ENCODE measurements around the gene GPC4. TPM values are rescaled to one million over a fixed set of nuclear protein-coding genes. Genes with fewer than 3 reads are reported as not detected.
A peak's percentile ranks its signal among the peaks of the same experiment; 100 is the strongest.
"Not testable (repeated sequence)": the region's sequence is repeated elsewhere in the genome, so short reads cannot be mapped to it uniquely, and the experiment has no call there.

GPC4 gene
- polyA plus RNA-seq, 2 of the 4 experiments (the other 2 are of a cell fraction) = 0.01 to 0.03 TPM

GRCh38 chrX:133330956-133331355 is 84.3 kb downstream of the GPC4 start (continued):
- TF ChIP-seq MAZ (IDR thresholded peaks at IDR 0.05; ENCODE audit: borderline replicate concordance, low read depth, low read length) (no peak), JUN (IDR thresholded peaks at IDR 0.05) (no peak)

GRCh38 chrX:133325422-133325821 is 89.9 kb downstream of the GPC4 start:
- ChIA-PET CTCF (interaction anchor here (1.5 kb wide), 1 partner anchor 9 kb away, joined by 4 read pairs; no protein-coding TSS in a partner anchor), POLR2A (no interaction called here)
- TF ChIP-seq CTCF (IDR thresholded peaks at IDR 0.05) (no peak), CBX8 (IDR thresholded peaks at IDR 0.05) (no peak), GATA3 (IDR thresholded peaks at IDR 0.05; ENCODE audit: borderline replicate concordance) (no peak), TFCP2L1 (CRISPR knock-in tag; IDR thresholded peaks at IDR 0.05) (no peak), CHD4 (IDR thresholded peaks at IDR 0.05; ENCODE audit: borderline replicate concordance) (no peak), EHF (CRISPR knock-in tag; IDR thresholded peaks at IDR 0.05) (no peak), HMGXB4 (CRISPR knock-in tag; IDR thresholded peaks at IDR 0.05; ENCODE audit: borderline replicate concordance) (no peak), BCL3 (IDR thresholded peaks at IDR 0.05) (no peak), ZSCAN20 (CRISPR knock-in tag; IDR thresholded peaks at IDR 0.05) (no peak), NFE2L2 (conservative IDR thresholded peaks at IDR 0.05; ENCODE audit: low read length) (no peak), JUNB (IDR thresholded peaks at IDR 0.05) (no peak), ELK1 (IDR thresholded peaks at IDR 0.05; ENCODE audit: low read depth, low read length) (no peak)
- Histone ChIP-seq H3K4me2 (no peak overlapping the region), H3K9me3 (no peaks in the 10 kb centered on the region), H3K4me3 (no peak overlapping the region), H3K27ac (no peak overlapping the region), H3K4me1 (no peaks in the 10 kb centered on the region)
- DNase-seq (ENCODE audit: low read depth in 1 of 2, low spot score in 1 of 2) (no peak), ATAC-seq (no peak), FAIRE-seq (peak; percentile 76)

- ATAC-seq (no peak), DNase-seq (ENCODE audit: low read depth in 1 of 2, low spot score in 1 of 2) (no peak), FAIRE-seq (no peak)
- Histone ChIP-seq H3K9me3 (no peaks in the 10 kb centered on the region), H3K4me2 (no peak overlapping the region), H3K4me1 (no peaks in the 10 kb centered on the region), H3K27ac (no peak overlapping the region), H3K4me3 (no peak overlapping the region)
- ChIA-PET CTCF (interaction anchor here (1.7 kb wide), 1 partner anchor 11 kb away, joined by 7 read pairs; no protein-coding TSS in a partner anchor), POLR2A (no interaction called here)
- TF ChIP-seq RAD21 (conservative IDR thresholded peaks at IDR 0.05 in 1 of 2, IDR thresholded peaks at IDR 0.05 in 1 of 2) = no peak
- no peak for TF ChIP-seq TFCP2L1 (CRISPR knock-in tag; IDR thresholded peaks at IDR 0.05)
- WGBS (ENCODE audit: missing lambda C conversion rate) = 4% methylated on average over 2 of the region's 2 CpGs
These were observed 91.9 kb downstream of the GPC4 start for GRCh38 chrX:133323431-133323830.

GRCh38 chrX:133322269-133322668 is 93.0 kb downstream of the GPC4 start:
- WGBS (ENCODE audit: missing lambda C conversion rate) = 41% methylated on average over 8 of the region's 9 CpGs
- H3K4me2 ChIP-seq; H3K4me1 ChIP-seq; H3K4me3 ChIP-seq; CTCF ChIA-PET; FAIRE-seq; DNase-seq (ENCODE audit: low read depth in 1 of 2, low spot score in 1 of 2); ATAC-seq; POLR2A ChIA-PET; H3K27ac ChIP-seq; H3K9me3 ChIP-seq: not testable (repeated sequence)

Data from A549 (cell line).